ENCODE measurements around the gene GRK3.

GRK3 gene

DNA sequence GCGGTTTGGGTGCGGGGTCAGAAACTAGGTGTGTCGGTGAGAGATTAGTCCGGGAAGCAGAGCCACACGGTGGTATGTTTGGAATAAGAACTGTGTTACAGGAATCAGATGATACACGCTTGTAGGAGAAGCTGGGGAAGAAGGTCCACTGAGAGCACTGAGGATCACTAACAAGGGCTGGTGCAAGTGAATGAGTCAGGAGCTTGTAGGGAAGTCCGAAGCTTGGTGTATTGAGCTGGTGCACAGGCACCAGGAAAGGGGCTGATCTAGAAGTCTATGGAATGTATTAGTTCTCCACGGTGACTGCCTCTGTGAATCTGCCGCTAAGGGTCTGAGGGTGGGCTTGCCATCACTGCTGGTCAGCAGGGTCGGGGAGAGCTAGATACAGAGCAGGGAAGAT, 18.8 kb upstream of the GRK3 start:
- Histone ChIP-seq H2AK5ac (ENCODE audit: low read depth, low read length) (no peak overlapping the region), H3K4me1 (ENCODE audit: control insufficient read depth in 2 of 2, insufficient read depth in 1 of 2, low read depth in 1 of 2, low read length in 2 of 2) (peaks cover 0 to 6% of the 10 kb centered on the region in 2 donors), H3K23ac (ENCODE audit: low read depth, low read length, poor library complexity) (no peak overlapping the region), H3K9me3 (replicated peaks in 1 of 2; ENCODE audit: control insufficient read depth in 2 of 2, insufficient read depth in 1 of 2, low read depth in 1 of 2, low read length in 2 of 2) (peaks cover 0 to under 1% of the 10 kb centered on the region in 2 donors), H2AFZ (ENCODE audit: low read length) (no peak overlapping the region), H2BK120ac (ENCODE audit: low read depth, low read length) (no peak overlapping the region), H3K27ac (replicated peaks; ENCODE audit: low read length) (no peak overlapping the region), H3K4me2 (ENCODE audit: insufficient read depth, low read length, poor library complexity, severe bottlenecking) (no peak overlapping the region), H2BK12ac (ENCODE audit: low read length) (no peak overlapping the region), H3K14ac (ENCODE audit: low read length) (no peak overlapping the region), H4K91ac (ENCODE audit: low read depth, low read length, poor library complexity) (no peak overlapping the region), H2BK5ac (ENCODE audit: low read length) (no peak overlapping the region), H4K8ac (ENCODE audit: low read depth, low read length) (no peak overlapping the region), H3K27me3 (ENCODE audit: control insufficient read depth in 3 of 3, insufficient read depth in 3 of 3, low read depth in 1 of 3, low read length in 3 of 3) (no peaks in the 10 kb centered on the region), H3K4me3 (ENCODE audit: low read length in 2 of 2) (no peak overlapping the region), H3K4ac (ENCODE audit: low read length) (no peak overlapping the region), H3K18ac (ENCODE audit: low read length) (no peak overlapping the region), H3K9ac (ENCODE audit: low read depth, low read length, poor library complexity) (no peak overlapping the region), H2BK15ac (ENCODE audit: low read length) (no peak overlapping the region), H3K79me1 (ENCODE audit: low read depth, low read length) (no peaks in the 10 kb centered on the region), H3K36me3 (replicated peaks in 1 of 2; ENCODE audit: control insufficient read depth in 2 of 2, insufficient read depth in 2 of 2, low read length in 2 of 2) (no peaks in the 10 kb centered on the region)
- DNase-seq (ENCODE audit: low spot score): no peak
- no CpG with 5 or more reads among the region's 10 CpGs for WGBS, 2 donors (ENCODE audit: extremely low coverage in 2 of 2, insufficient read length in 2 of 2, insufficient replicate concordance in 1 of 2)

- H4K91ac ChIP-seq (ENCODE audit: low read depth, low read length, poor library complexity): no peak overlapping the region
- H3K9me3 ChIP-seq (replicated peaks in 1 of 2; ENCODE audit: control insufficient read depth in 2 of 2, insufficient read depth in 1 of 2, low read depth in 1 of 2, low read length in 2 of 2): peaks cover 2 to 3% of the 10 kb centered on the region in 2 donors
- no peaks in the 10 kb centered on the region for H3K27me3 ChIP-seq (ENCODE audit: control insufficient read depth in 3 of 3, insufficient read depth in 3 of 3, low read depth in 1 of 3, low read length in 3 of 3)
- H2BK120ac ChIP-seq (ENCODE audit: low read depth, low read length): no peak overlapping the region
- no peak overlapping the region for H3K18ac ChIP-seq (ENCODE audit: low read length)
- H3K4me3 ChIP-seq (ENCODE audit: low read length in 2 of 2): no peak overlapping the region
- H3K14ac ChIP-seq (ENCODE audit: low read length): no peak overlapping the region
- H3K36me3 ChIP-seq (replicated peaks in 1 of 2; ENCODE audit: control insufficient read depth in 2 of 2, insufficient read depth in 2 of 2, low read length in 2 of 2): no peaks in the 10 kb centered on the region
- H3K23ac ChIP-seq (ENCODE audit: low read depth, low read length, poor library complexity): no peak overlapping the region
- H3K4me1 ChIP-seq (ENCODE audit: control insufficient read depth in 2 of 2, insufficient read depth in 1 of 2, low read depth in 1 of 2, low read length in 2 of 2): peaks cover 0 to 6% of the 10 kb centered on the region in 2 donors
- H2BK15ac ChIP-seq (ENCODE audit: low read length): no peak overlapping the region
- no peak for DNase-seq (ENCODE audit: low spot score)
- H3K79me1 ChIP-seq (ENCODE audit: low read depth, low read length): no peaks in the 10 kb centered on the region
- WGBS, 2 donors (ENCODE audit: extremely low coverage in 2 of 2, insufficient read length in 2 of 2, insufficient replicate concordance in 1 of 2): no CpG with 5 or more reads among the region's 2 CpGs
- H2BK5ac ChIP-seq (ENCODE audit: low read length): no peak overlapping the region
- no peak overlapping the region for H4K8ac ChIP-seq (ENCODE audit: low read depth, low read length)
- no peak overlapping the region for H3K4me2 ChIP-seq (ENCODE audit: insufficient read depth, low read length, poor library complexity, severe bottlenecking)
- H2BK12ac ChIP-seq (ENCODE audit: low read length): no peak overlapping the region
- no peak overlapping the region for H3K9ac ChIP-seq (ENCODE audit: low read depth, low read length, poor library complexity)
- H3K4ac ChIP-seq (ENCODE audit: low read length): no peak overlapping the region
- no peak overlapping the region for H2AFZ ChIP-seq (ENCODE audit: low read length)
- H3K27ac ChIP-seq (replicated peaks; ENCODE audit: low read length): no peak overlapping the region
- no peak overlapping the region for H2AK5ac ChIP-seq (ENCODE audit: low read depth, low read length)
Observed at GRCh38 chr22:25546242-25546641, 18.2 kb upstream of the GRK3 start.

DNA sequence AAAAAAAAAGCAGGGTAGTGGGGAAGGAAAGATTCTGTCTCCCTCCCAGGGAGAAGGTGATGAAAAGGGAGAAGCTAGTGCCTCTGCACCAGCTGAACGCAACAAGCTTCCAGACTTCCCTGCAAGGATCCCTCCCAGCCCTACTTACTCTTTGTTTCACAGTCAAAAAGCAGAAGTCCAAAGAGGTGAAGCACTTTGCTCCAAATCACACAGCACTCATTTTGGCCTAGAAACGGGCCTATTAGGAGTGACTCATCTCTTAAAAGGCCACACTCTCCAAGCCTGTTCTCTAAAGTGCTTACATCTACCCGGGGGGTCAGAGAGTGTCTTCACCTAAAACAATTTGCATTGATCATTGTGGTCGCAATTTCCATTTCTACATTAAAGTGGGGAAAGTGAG, 17.7 kb upstream of the GRK3 start:
- no peak overlapping the region for H2AFZ ChIP-seq (ENCODE audit: low read length)
- no peaks in the 10 kb centered on the region for H3K27me3 ChIP-seq (ENCODE audit: control insufficient read depth in 3 of 3, insufficient read depth in 3 of 3, low read depth in 1 of 3, low read length in 3 of 3)
- no peak overlapping the region for H3K4ac ChIP-seq (ENCODE audit: low read length)
- H2AK5ac ChIP-seq (ENCODE audit: low read depth, low read length): no peak overlapping the region
- H3K27ac ChIP-seq (replicated peaks; ENCODE audit: low read length): no peak overlapping the region
- H4K91ac ChIP-seq (ENCODE audit: low read depth, low read length, poor library complexity): no peak overlapping the region
- H2BK15ac ChIP-seq (ENCODE audit: low read length): no peak overlapping the region
- no peak overlapping the region for H3K18ac ChIP-seq (ENCODE audit: low read length)
- no peak overlapping the region for H2BK12ac ChIP-seq (ENCODE audit: low read length)
- peaks cover 0 to 6% of the 10 kb centered on the region in 2 donors for H3K4me1 ChIP-seq (ENCODE audit: control insufficient read depth in 2 of 2, insufficient read depth in 1 of 2, low read depth in 1 of 2, low read length in 2 of 2)
- no peak overlapping the region for H3K4me3 ChIP-seq (ENCODE audit: low read length in 2 of 2)
- no peak for DNase-seq (ENCODE audit: low spot score)
- no peak overlapping the region for H2BK5ac ChIP-seq (ENCODE audit: low read length)
- no peak overlapping the region for H2BK120ac ChIP-seq (ENCODE audit: low read depth, low read length)
- H4K8ac ChIP-seq (ENCODE audit: low read depth, low read length): no peak overlapping the region
- no peak overlapping the region for H3K9ac ChIP-seq (ENCODE audit: low read depth, low read length, poor library complexity)
- no peaks in the 10 kb centered on the region for H3K36me3 ChIP-seq (replicated peaks in 1 of 2; ENCODE audit: control insufficient read depth in 2 of 2, insufficient read depth in 2 of 2, low read length in 2 of 2)
- H3K23ac ChIP-seq (ENCODE audit: low read depth, low read length, poor library complexity): no peak overlapping the region
- peaks cover 2 to 3% of the 10 kb centered on the region in 2 donors for H3K9me3 ChIP-seq (replicated peaks in 1 of 2; ENCODE audit: control insufficient read depth in 2 of 2, insufficient read depth in 1 of 2, low read depth in 1 of 2, low read length in 2 of 2)
- WGBS, 2 donors (ENCODE audit: extremely low coverage in 2 of 2, insufficient read length in 2 of 2, insufficient replicate concordance in 1 of 2): no CpG with 5 or more reads among the region's 4 CpGs
- no peak overlapping the region for H3K14ac ChIP-seq (ENCODE audit: low read length)
- H3K79me1 ChIP-seq (ENCODE audit: low read depth, low read length): no peaks in the 10 kb centered on the region
- H3K4me2 ChIP-seq (ENCODE audit: insufficient read depth, low read length, poor library complexity, severe bottlenecking): no peak overlapping the region

GRCh38 chr22:25548866-25549464, 15.5 kb upstream of the GRK3 start:
- Histone ChIP-seq H2BK120ac (ENCODE audit: low read depth, low read length) (no peak overlapping the region), H4K91ac (ENCODE audit: low read depth, low read length, poor library complexity) (no peak overlapping the region), H3K4me3 (ENCODE audit: low read length in 2 of 2) (no peak overlapping the region), H3K27me3 (ENCODE audit: control insufficient read depth in 3 of 3, insufficient read depth in 3 of 3, low read depth in 1 of 3, low read length in 3 of 3) (no peaks in the 10 kb centered on the region), H3K4ac (ENCODE audit: low read length) (no peak overlapping the region), H3K36me3 (replicated peaks in 1 of 2; ENCODE audit: control insufficient read depth in 2 of 2, insufficient read depth in 2 of 2, low read length in 2 of 2) (no peaks in the 10 kb centered on the region), H2BK5ac (ENCODE audit: low read length) (no peak overlapping the region), H2BK15ac (ENCODE audit: low read length) (no peak overlapping the region), H3K23ac (ENCODE audit: low read depth, low read length, poor library complexity) (no peak overlapping the region), H3K79me1 (ENCODE audit: low read depth, low read length) (no peaks in the 10 kb centered on the region), H3K4me2 (ENCODE audit: insufficient read depth, low read length, poor library complexity, severe bottlenecking) (no peak overlapping the region), H3K9ac (ENCODE audit: low read depth, low read length, poor library complexity) (no peak overlapping the region), H3K14ac (ENCODE audit: low read length) (no peak overlapping the region), H3K9me3 (replicated peaks in 1 of 2; ENCODE audit: control insufficient read depth in 2 of 2, insufficient read depth in 1 of 2, low read depth in 1 of 2, low read length in 2 of 2) (peaks cover 2 to 3% of the 10 kb centered on the region in 2 donors), H2AFZ (ENCODE audit: low read length) (no peak overlapping the region), H4K8ac (ENCODE audit: low read depth, low read length) (no peak overlapping the region), H2BK12ac (ENCODE audit: low read length) (no peak overlapping the region), H2AK5ac (ENCODE audit: low read depth, low read length) (no peak overlapping the region), H3K4me1 (ENCODE audit: control insufficient read depth in 2 of 2, insufficient read depth in 1 of 2, low read depth in 1 of 2, low read length in 2 of 2) (peaks cover 0 to 6% of the 10 kb centered on the region in 2 donors), H3K18ac (ENCODE audit: low read length) (no peak overlapping the region), H3K27ac (replicated peaks; ENCODE audit: low read length) (no peak overlapping the region)
- no CpG with 5 or more reads among the region's 10 CpGs for WGBS, 2 donors (ENCODE audit: extremely low coverage in 2 of 2, insufficient read length in 2 of 2, insufficient replicate concordance in 1 of 2)
- no peak for DNase-seq (ENCODE audit: low spot score)

Measured in neuronal stem cell (in vitro differentiated cells).